H9 (cell line): ENCODE data around the gene PLLP. TPM values are rescaled to one million over a fixed set of nuclear protein-coding genes. Genes with fewer than 3 reads are reported as not detected.

Experiments
- DNase-seq: peaks from one replicate; pipeline ENCODE4 v3.0.0-alpha.2; 2017
- H2AFZ ChIP-seq: one replicate; pipeline ENCODE4 v1.6.1; 2013; ENCODE audit warnings: mild to moderate bottlenecking, low read length, control low read depth, moderate library complexity
- H2AK5ac ChIP-seq: 2 replicates; pipeline ENCODE4 v1.6.1; 2013; ENCODE audit warnings: low read length, control low read depth, mixed read lengths; ENCODE audit not compliant: insufficient read length
- H2BK120ac ChIP-seq: one replicate; pipeline ENCODE4 v1.6.1; 2013; ENCODE audit warnings: low read depth, mild to moderate bottlenecking, low read length, control low read depth, inconsistent platforms; ENCODE audit not compliant: poor library complexity, severe bottlenecking
- H2BK12ac ChIP-seq: 2 replicates; pipeline ENCODE4 v1.6.1; 2013; ENCODE audit warnings: low read length, control low read depth, mixed read lengths, low read depth; ENCODE audit not compliant: insufficient read length
- H2BK15ac ChIP-seq: 2 replicates; pipeline ENCODE4 v1.6.1; 2013; ENCODE audit warnings: low read depth, low read length, control low read depth
- H2BK20ac ChIP-seq: one replicate; pipeline ENCODE4 v1.6.1; 2013; ENCODE audit warnings: low read depth, mild to moderate bottlenecking, low read length, control low read depth, inconsistent platforms; ENCODE audit not compliant: poor library complexity, severe bottlenecking
- H2BK5ac ChIP-seq: 2 replicates; pipeline ENCODE4 v1.6.1; 2013; ENCODE audit warnings: low read length, control low read depth, mixed read lengths; ENCODE audit not compliant: insufficient read length
- H3K14ac ChIP-seq: 2 replicates; pipeline ENCODE4 v1.6.1; 2013; ENCODE audit warnings: low read length, control low read depth; ENCODE audit not compliant: insufficient read depth
- H3K18ac ChIP-seq: 2 replicates; pipeline ENCODE4 v1.6.1; 2013; ENCODE audit warnings: low read depth, mild to moderate bottlenecking, mixed read lengths, low read length, control low read depth; ENCODE audit not compliant: insufficient read length
- H3K23ac ChIP-seq: 2 replicates; pipeline ENCODE4 v1.6.1; 2013; ENCODE audit warnings: low read length, control low read depth, mixed read lengths, low read depth; ENCODE audit not compliant: insufficient read length
- H3K23me2 ChIP-seq: 2 replicates; pipeline ENCODE4 v1.6.1; 2013; ENCODE audit warnings: low read depth, mild to moderate bottlenecking, mixed read lengths, low read length, control low read depth; ENCODE audit not compliant: insufficient read length, poor library complexity, severe bottlenecking
- H3K27ac ChIP-seq: 2 replicates; pipeline ENCODE4 v1.5.1; 2013; ENCODE audit warnings: low read length, control low read depth, mixed read lengths, low read depth; ENCODE audit not compliant: insufficient read length
- H3K27me3 ChIP-seq: 2 replicates; pipeline ENCODE4 v1.6.1; 2013; ENCODE audit warnings: low read length, control low read depth, inconsistent platforms; ENCODE audit not compliant: insufficient read depth
- H3K4ac ChIP-seq: 2 replicates; pipeline ENCODE4 v1.6.1; 2013; ENCODE audit warnings: low read depth, mild to moderate bottlenecking, control low read depth, inconsistent platforms, low read length, moderate library complexity
- H3K4me1 ChIP-seq: 2 replicates; pipeline ENCODE4 v1.6.1; 2013; ENCODE audit warnings: low read length, control low read depth, inconsistent platforms; ENCODE audit not compliant: insufficient read depth
- H3K4me2 ChIP-seq: 2 replicates; pipeline ENCODE4 v1.6.1; 2013; ENCODE audit warnings: low read length, control low read depth, mixed read lengths; ENCODE audit not compliant: insufficient read length, insufficient read depth
- H3K56ac ChIP-seq: 2 replicates; pipeline ENCODE4 v1.6.1; 2013; ENCODE audit warnings: low read depth, mild to moderate bottlenecking, mixed read lengths, low read length, control low read depth; ENCODE audit not compliant: insufficient read length
- H3K79me1 ChIP-seq: 2 replicates; pipeline ENCODE4 v1.6.1; 2013; ENCODE audit warnings: low read depth, mild to moderate bottlenecking, moderate library complexity, low read length, control low read depth, inconsistent platforms; ENCODE audit not compliant: insufficient read depth, poor library complexity, severe bottlenecking
- H3K79me2 ChIP-seq: 2 replicates; pipeline ENCODE4 v1.6.1; 2013; ENCODE audit warnings: low read length, control low read depth, inconsistent platforms; ENCODE audit not compliant: insufficient read depth
- H3K9ac ChIP-seq: 2 replicates; pipeline ENCODE4 v1.6.1; 2013; ENCODE audit warnings: low read length, control low read depth, mixed read lengths; ENCODE audit not compliant: insufficient read length; ENCODE audit errors: extremely low read depth
- H3K9me3 ChIP-seq: one replicate; pipeline ENCODE4 v1.6.1; 2013; ENCODE audit warnings: low read depth, low read length, inconsistent platforms; ENCODE audit not compliant: control insufficient read depth
- H3T11ph ChIP-seq: one replicate; pipeline ENCODE4 v1.6.1; 2013; ENCODE audit warnings: mild to moderate bottlenecking, low read length, control low read depth, inconsistent platforms
- H4K20me1 ChIP-seq: one replicate; pipeline ENCODE4 v1.6.1; 2013; ENCODE audit not compliant: control insufficient read depth, insufficient read length, insufficient read depth
- H4K5ac ChIP-seq: 2 replicates; pipeline ENCODE4 v1.6.1; 2013; ENCODE audit warnings: low read depth, mild to moderate bottlenecking, mixed read lengths, low read length, control low read depth; ENCODE audit not compliant: insufficient read length
- H4K8ac ChIP-seq: replicated peaks from 2 replicates; pipeline ENCODE4 v1.6.1; 2013; ENCODE audit warnings: low read length, control low read depth, mixed read lengths, low read depth; ENCODE audit not compliant: insufficient read length
- H4K91ac ChIP-seq: 2 replicates; pipeline ENCODE4 v1.6.1; 2013; ENCODE audit warnings: low read depth, mild to moderate bottlenecking, moderate library complexity, mixed read lengths, low read length, control low read depth; ENCODE audit not compliant: insufficient read length
- H3K27ac Mint-ChIP-seq, 3 experiments: 2 replicates in 2 of 3; 3 replicates in 1 of 3; pipeline ENCODE4 v1.8.0; 2020 to 2021; ENCODE audit warnings: mixed read lengths in 3 of 3, mild to moderate bottlenecking in 1 of 3, moderate library complexity in 1 of 3
- H3K27me3 Mint-ChIP-seq: 2 replicates; pipeline ENCODE4 v1.8.0; 2021; ENCODE audit warnings: low read depth, mild to moderate bottlenecking, moderate library complexity, mixed read lengths
- H3K36me3 Mint-ChIP-seq, 3 experiments: 2 replicates in 2 of 3; 3 replicates in 1 of 3; pipeline ENCODE4 v1.8.0; 2020 to 2021; ENCODE audit warnings: low read depth in 3 of 3, mixed read lengths in 3 of 3; ENCODE audit not compliant: insufficient read depth in 1 of 3
- H3K4me1 Mint-ChIP-seq, 2 experiments: 2 replicates each; pipeline ENCODE4 v1.8.0; 2020; ENCODE audit warnings: mixed read lengths in 2 of 2
- H3K4me3 Mint-ChIP-seq, 2 experiments: 2 replicates in 1 of 2; 3 replicates in 1 of 2; pipeline ENCODE4 v1.8.0; 2020 to 2021; ENCODE audit warnings: mild to moderate bottlenecking in 2 of 2, mixed read lengths in 2 of 2, moderate library complexity in 1 of 2
- H3K9me3 Mint-ChIP-seq, 2 experiments: 2 replicates in 1 of 2; 3 replicates in 1 of 2; pipeline ENCODE4 v1.8.0; 2020; ENCODE audit warnings: mild to moderate bottlenecking in 2 of 2, mixed read lengths in 2 of 2, moderate library complexity in 1 of 2
- WGBS: extraction: QIAGEN DNeasy Blood & Tissue Kit; methylation state at CpG from one replicate; pipeline ENCODE4 v1.1.7; 2013; ENCODE audit warnings: missing lambda C conversion rate, low lambda C conversion rate, mixed read lengths; ENCODE audit not compliant: insufficient read length; ENCODE audit errors: extremely low coverage; 5-methylcytosine and 5-hydroxymethylcytosine counted together
- total RNA-seq: library from RNA; stranded (reverse); gene quantifications from 2 replicates; pipeline ENCODE4 v1.2.1, GENCODE V29; 2021
- TF ChIP-seq, protein P1 (sequence below): fragments of 200-600 bp; sonication (generic); conservative IDR thresholded peaks from 3 replicates; pipeline ENCODE4 v1.8.0; 2021; ENCODE audit warnings: antibody characterized with exemption, mild to moderate bottlenecking

PLLP gene
- total RNA-seq, 1 experiment from 2014 or later: 1.8 TPM

DNA sequence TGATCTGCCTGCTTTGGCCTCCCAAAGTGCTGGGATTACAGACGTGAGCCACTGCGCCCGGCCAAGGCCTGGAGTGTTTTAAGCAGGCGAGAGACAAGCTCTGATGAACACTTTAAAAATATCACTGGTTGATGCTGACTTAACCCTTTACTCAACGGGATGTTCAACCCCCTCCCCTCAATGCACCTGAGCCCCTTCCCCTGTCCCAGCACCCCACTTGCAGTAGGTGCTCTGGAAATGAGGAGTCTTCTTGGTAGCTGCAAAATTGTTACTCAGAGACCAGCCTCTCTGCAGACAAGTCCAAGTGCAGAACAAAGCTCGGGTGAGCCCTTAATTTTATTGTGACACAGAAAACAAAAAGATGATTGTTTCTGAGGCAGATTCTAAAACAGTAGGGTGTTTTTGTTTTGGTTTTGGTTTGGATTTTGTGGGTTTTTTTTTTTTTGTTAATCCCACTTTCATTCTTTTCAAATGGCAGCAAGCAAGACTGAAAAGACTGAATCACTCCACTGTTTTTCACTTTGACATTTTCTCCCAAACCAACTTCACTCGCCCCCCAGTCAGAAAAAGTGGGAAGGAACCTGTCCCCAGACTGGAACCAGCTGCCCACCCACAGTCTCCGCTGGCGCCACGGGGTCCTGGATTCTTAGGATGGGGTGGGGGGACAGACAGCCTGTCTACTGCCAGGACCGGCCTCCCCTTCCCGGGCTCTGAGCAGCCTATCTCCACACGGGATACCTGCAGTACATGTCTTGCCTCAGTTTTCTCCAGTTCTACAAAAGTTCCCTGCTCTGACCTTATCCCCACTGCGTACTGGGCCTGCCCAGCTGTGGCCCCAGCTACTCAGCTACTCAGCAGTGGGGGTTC is 5.2 kb upstream of the PLLP start:
- H2BK20ac ChIP-seq: no peak overlapping the region
- no peaks in the 10 kb centered on the region for H3K79me2 ChIP-seq
- no peak overlapping the region for H3T11ph ChIP-seq
- H3K79me1 ChIP-seq: no peaks in the 10 kb centered on the region
- no peaks in the 10 kb centered on the region for H3K9me3 Mint-ChIP-seq
- H4K8ac ChIP-seq: no peak overlapping the region
- TF ChIP-seq, protein P1, sequence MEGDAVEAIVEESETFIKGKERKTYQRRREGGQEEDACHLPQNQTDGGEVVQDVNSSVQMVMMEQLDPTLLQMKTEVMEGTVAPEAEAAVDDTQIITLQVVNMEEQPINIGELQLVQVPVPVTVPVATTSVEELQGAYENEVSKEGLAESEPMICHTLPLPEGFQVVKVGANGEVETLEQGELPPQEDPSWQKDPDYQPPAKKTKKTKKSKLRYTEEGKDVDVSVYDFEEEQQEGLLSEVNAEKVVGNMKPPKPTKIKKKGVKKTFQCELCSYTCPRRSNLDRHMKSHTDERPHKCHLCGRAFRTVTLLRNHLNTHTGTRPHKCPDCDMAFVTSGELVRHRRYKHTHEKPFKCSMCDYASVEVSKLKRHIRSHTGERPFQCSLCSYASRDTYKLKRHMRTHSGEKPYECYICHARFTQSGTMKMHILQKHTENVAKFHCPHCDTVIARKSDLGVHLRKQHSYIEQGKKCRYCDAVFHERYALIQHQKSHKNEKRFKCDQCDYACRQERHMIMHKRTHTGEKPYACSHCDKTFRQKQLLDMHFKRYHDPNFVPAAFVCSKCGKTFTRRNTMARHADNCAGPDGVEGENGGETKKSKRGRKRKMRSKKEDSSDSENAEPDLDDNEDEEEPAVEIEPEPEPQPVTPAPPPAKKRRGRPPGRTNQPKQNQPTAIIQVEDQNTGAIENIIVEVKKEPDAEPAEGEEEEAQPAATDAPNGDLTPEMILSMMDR: no peak
- H3K27ac Mint-ChIP-seq: peak overlapping the region in 1 of 3 experiments; percentile 45; a peak in 3 of 7 replicates
- H3K56ac ChIP-seq: no peak overlapping the region
- no peak overlapping the region for H3K14ac ChIP-seq
- no peaks in the 10 kb centered on the region for H4K20me1 ChIP-seq
- H3K23me2 ChIP-seq: no peaks in the 10 kb centered on the region
- no peak overlapping the region for H2BK5ac ChIP-seq
- H2BK15ac ChIP-seq: no peak overlapping the region
- peaks cover 6 to 18% of the 10 kb centered on the region in 2 experiments for H3K4me1 Mint-ChIP-seq
- no peak overlapping the region for H3K23ac ChIP-seq
- no peak overlapping the region for H4K91ac ChIP-seq
- no peaks in the 10 kb centered on the region for H3K4me1 ChIP-seq
- H3K18ac ChIP-seq: no peak overlapping the region
- WGBS: no CpG with 5 or more reads among the region's 14 CpGs
- H3K27ac ChIP-seq: no peak overlapping the region
- H2AK5ac ChIP-seq: no peak overlapping the region
- no peak overlapping the region for H3K4me3 Mint-ChIP-seq
- peaks cover 21% of the 10 kb centered on the region for H3K27me3 Mint-ChIP-seq
- H3K27me3 ChIP-seq: no peaks in the 10 kb centered on the region
- no peak overlapping the region for H2AFZ ChIP-seq
- no peak for DNase-seq
- no peak overlapping the region for H3K4me2 ChIP-seq
- no peak overlapping the region for H3K9ac ChIP-seq
- no peaks in the 10 kb centered on the region for H3K9me3 ChIP-seq
- H3K4ac ChIP-seq: no peak overlapping the region
- no peak overlapping the region for H2BK12ac ChIP-seq
- no peaks in the 10 kb centered on the region for H3K36me3 Mint-ChIP-seq
- no peak overlapping the region for H4K5ac ChIP-seq
- H2BK120ac ChIP-seq: no peak overlapping the region
